Jurkat, Clone E6-1 (cell line): Measurements from ENCODE around the gene UGGT2.
"Not testable (repeated sequence)": the region's sequence is repeated elsewhere in the genome, so short reads cannot be mapped to it uniquely, and the experiment has no call there.

Experiments used
- DNase-seq: peaks from one replicate; pipeline ENCODE4 v3.0.0-alpha.2; 2011; ENCODE audit warnings: low read depth, low spot score
- H3K4me3 ChIP-seq: 2 replicates; pipeline ENCODE4 v1.5.1; 2011; ENCODE audit warnings: mild to moderate bottlenecking, low read length, control low read depth, moderate library complexity

The UGGT2 gene

GRCh38 chr13:96000069-96000468 is 53.1 kb downstream of the UGGT2 start:
- H3K4me3 ChIP-seq = no peak overlapping the region
- no peak for DNase-seq

GRCh38 chr13:95987841-95988240 is 65.4 kb downstream of the UGGT2 start:
- DNase-seq = no peak
- H3K4me3 ChIP-seq = no peak overlapping the region

DNA sequence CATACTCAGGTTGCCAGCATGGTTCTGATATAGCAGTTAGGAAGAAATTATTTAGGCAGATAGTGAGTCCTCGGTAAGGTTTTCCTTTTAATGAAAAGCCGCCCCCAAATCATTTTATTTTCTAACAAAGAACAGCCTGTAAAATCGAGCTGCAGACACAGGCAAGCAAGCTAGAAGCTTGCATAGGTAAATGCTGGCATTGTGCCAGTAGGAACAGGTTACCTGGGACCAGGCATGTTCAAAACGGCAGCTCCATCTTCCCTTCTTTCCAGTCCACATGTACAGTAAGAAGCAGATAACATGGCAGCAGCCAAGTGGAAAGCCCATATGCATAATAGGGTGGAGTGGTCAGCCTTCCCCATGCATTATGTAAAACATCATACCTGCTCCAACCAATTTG is 71.1 kb downstream of the UGGT2 start:
- DNase-seq = no peak
- H3K4me3 ChIP-seq = no peak overlapping the region

DNA sequence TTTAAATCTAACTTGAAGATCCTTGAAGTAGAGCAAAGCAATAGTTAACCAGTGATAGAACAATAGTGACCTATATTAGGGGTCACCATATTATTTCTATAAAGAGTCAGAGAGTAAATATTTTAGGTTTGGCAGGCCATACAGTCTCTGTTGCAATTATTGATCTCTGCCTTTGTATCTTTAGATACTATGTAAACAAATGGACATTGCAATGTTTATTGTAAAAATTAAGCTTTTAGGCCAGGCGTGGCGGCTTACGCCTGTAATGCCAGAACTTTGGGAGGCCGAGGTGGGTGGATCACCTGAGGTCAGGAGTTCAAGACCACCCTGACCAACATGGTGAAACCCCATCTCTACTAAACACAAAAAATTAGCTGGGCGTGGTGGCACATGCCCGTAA is 80.5 kb downstream of the UGGT2 start:
- not testable (repeated sequence) for DNase-seq, H3K4me3 ChIP-seq

DNA sequence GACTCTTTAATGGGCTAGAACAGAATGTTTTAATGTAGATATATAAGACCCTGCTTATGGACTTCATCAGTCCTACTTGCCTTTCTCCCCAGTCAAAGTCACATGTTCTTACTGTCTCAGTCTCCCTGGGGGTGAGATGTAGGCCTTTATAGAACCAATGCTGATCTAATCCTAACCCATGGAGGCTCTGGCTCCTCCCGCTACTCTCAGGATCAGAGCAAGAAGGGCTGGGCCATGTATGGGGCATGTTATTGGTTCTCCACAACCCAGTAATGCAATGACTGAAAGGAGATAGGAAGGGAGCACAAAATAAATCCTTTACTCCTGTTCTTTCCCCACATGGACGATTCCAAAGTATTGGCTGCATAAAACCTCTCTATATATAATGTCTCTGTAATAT is 82.3 kb downstream of the UGGT2 start:
- DNase-seq = no peak

GRCh38 chr13:95968906-95969305 is 84.3 kb downstream of the UGGT2 start:
- no peak overlapping the region for H3K4me3 ChIP-seq
- DNase-seq = no peak

More for the DNA sequence above, 82.3 kb downstream of the UGGT2 start:
- H3K4me3 ChIP-seq = no peak overlapping the region

DNA sequence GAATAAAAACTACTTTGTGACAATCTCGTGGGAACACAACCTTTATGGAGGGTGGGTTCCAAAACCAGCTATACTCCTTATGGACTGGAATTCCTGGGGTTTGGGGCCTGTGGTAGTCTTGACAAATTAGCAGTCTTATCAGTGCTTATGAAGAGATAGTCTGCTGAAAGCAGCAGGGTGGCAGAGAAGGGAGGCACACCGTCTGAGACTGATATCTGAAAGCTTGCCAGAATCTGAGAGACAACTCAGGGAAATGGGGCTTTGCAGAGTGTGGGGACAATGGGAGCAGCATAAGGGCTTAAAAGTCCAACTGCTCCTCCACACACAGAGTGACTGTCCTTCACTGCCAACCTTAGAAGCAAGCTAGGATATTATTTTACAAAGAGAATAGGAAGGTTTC is 95.9 kb downstream of the UGGT2 start:
- H3K4me3 ChIP-seq = no peak overlapping the region
- no peak for DNase-seq

DNA sequence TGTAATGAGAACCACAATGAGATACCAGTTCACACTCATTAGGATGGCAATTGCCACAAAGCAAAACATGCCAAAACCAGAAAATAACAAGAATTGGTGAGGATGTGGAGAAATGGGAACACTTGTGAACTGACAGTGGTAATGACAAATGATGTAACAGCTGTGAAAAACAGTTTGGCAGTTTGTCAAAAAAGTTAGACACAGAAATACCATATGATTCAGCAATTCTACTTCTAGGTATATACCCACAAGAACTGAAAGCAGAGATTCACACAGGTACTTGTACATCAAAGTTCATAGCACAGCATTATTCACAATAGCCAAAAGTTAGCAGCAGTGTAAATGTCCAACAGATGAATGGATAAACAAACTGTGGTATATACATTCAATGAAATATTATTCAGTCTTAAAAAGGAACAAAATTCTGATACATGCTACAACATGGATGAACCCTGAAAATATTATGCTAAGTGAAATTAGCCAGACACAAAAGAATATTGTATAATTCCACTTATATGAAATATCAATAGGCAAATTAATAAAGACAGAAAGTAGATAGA is 96.5 kb downstream of the UGGT2 start:
- H3K4me3 ChIP-seq = no peak overlapping the region
- no peak for DNase-seq

GRCh38 chr13:95955719-95956118 is 97.5 kb downstream of the UGGT2 start:
- no peak for DNase-seq
- H3K4me3 ChIP-seq = no peak overlapping the region

DNA sequence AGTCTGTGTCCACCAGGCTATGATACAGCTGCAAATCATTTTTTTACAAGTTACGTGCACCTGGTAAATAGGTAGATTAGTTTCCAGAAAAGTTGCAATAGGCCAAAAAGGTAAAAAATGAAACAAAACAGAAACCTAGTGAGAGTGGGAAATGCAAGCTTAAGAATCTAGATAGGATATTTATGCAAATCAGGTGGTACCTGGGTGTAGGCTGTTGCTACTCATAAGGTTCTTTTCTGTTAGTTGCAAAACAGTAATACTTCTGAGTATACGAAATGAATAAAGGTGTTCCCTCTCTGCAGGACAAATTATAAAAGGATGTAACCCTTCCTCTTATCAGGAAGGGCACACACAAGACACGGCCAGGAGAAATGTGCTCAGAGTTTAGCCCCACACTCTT is 97.9 kb downstream of the UGGT2 start:
- DNase-seq = no peak
- H3K4me3 ChIP-seq = no peak overlapping the region

GRCh38 chr13:95954266-95954665 is 98.9 kb downstream of the UGGT2 start:
- no peak overlapping the region for H3K4me3 ChIP-seq
- DNase-seq = no peak

DNA sequence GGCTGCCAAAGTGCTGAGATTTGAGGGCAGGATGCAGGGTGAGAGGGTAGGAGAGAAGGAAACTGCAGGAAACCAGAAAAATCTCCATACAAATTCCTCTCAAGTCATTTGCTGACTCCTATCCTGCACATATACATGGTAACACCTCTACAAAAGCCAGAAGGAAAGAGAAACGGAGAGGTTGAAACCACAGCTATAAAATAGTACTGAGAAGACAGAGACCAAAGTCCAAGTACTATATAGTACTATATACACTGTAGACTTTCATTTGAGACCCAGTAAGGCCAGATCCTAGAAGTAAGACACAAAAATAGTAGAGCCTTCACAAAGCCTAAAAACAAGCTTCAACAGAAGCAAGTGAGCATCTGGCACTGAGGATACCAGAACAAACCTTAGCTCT is 103.1 kb downstream of the UGGT2 start:
- no peak overlapping the region for H3K4me3 ChIP-seq
- DNase-seq = no peak

DNA sequence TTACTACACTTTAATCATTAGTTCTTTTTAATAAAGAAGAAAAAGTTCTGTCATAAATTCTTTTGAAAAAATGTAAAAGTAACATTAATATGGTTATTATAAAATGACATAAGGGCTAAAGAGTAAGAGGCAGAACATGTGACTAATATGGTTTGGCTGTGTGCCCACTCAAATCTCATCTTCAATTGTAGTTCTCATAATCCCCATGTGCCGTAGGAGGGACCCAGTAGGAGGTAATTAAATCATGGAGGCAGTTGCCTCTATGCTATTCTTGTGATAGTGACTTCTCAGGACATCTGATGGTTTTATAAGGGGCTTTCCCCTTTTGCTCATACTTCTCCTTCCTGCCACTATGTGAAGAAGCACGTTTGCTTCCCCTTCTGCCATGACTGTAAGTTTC is 104.5 kb downstream of the UGGT2 start:
- no peak for DNase-seq
- no peak overlapping the region for H3K4me3 ChIP-seq

GRCh38 chr13:95937714-95938320 is 115.4 kb downstream of the UGGT2 start:
- no peak for DNase-seq
- H3K4me3 ChIP-seq = no peak overlapping the region

- no peak for DNase-seq
These were observed 121.7 kb downstream of the UGGT2 start for GRCh38 chr13:95931300-95932025.

DNA sequence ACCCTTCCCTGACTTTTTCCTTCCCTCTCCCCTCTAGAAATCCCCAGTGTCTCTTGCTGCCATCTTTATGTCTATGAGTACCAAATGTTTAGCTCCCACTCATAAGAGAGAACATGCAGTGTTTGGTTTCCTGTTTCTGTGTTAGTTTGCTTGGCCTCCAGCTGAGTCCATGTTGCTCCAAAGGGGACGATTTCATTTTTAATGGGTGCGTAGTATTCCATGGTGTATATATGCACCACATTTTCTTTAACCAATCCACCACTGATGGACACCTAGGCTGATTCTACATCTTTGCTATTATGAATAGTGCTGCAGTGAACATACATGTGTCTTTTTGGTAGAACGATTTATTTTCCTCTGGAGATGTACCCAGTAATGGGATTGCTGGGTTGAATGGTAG is 123.8 kb downstream of the UGGT2 start:
- DNase-seq = no peak
- H3K4me3 ChIP-seq = no peak overlapping the region

More at GRCh38 chr13:95931300-95932025, 121.7 kb downstream of the UGGT2 start:
- H3K4me3 ChIP-seq = no peak overlapping the region

DNA sequence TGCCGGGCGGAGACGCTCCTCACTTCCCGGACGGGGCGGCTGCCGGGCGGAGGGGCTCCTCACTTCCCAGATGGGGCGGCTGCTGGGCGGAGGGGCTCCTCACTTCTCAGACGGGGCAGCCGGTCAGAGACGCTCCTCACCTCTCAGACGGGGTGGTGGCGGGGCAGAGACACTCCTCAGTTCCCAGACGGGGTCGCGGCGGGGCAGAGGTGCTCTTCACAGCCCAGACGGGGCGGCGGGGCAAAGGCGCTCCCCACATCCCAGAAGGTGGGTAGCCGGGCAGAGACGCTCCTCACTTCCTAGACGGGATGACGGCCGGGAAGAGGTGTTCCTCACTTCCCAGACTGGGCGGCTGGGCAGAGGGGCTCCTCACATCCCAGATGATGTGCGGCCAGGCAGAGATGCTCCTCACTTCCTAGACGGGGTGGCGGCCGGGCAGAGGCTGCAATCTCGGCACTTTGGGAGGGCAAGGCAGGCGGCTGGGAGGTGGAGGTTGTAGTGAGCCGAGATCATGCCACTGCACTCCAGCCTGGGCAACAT is 124.8 kb downstream of the UGGT2 start:
- not testable (repeated sequence) for H3K4me3 ChIP-seq, DNase-seq

- H3K4me3 ChIP-seq = no peak overlapping the region
- no peak for DNase-seq
These were observed 127.0 kb downstream of the UGGT2 start for GRCh38 chr13:95926231-95926630.

DNA sequence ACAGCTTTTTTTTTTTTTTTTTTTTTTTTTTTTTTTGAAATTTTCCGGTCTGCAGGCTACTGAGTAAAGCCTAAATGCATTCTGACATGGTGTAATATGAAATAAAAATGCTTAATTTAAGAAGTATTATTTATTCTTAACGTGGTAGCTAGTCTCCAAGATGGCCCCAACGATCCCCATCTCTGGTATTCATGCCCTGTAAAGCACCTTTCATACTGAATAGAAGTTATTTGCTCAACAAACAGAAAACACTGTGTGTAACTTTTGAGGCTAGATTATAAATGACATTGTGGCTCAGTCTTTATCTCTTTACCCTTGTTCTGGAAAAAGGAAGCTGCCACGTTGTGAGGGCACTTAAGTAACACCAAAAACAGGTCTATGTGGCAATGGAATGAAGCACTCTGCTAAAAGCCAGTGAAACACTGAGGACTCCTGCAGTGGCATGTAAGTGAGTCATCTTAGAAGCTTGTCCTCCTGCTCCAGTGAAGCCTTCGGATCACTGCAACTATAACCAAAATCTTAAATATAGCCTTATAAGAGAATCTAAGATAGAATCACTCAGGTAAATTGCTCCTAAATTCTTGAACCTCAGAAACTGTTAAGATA is 128.7 kb downstream of the UGGT2 start:
- H3K4me3 ChIP-seq = no peak overlapping the region
- no peak for DNase-seq

GRCh38 chr13:95921485-95921884 is 131.7 kb downstream of the UGGT2 start:
- no peak overlapping the region for H3K4me3 ChIP-seq
- DNase-seq = no peak
